ENCODE data around the gene GSTT4. TPM values are rescaled to one million over a fixed set of nuclear protein-coding genes. Genes with fewer than 3 reads are reported as not detected.
A peak's percentile ranks its signal among the peaks of the same experiment; 100 is the strongest.

GSTT4 gene
- not detected in 2 replicates for total RNA-seq (ENCODE audit: low replicate concordance)

GRCh38 chr22:24005201-24005600, at the start of gene GSTT4:
Gene GSTT4, minus strand, starts transcription at chr22:24005453. Its CDS starts 97 bp downstream, at chr22:24005356.
- Histone ChIP-seq H3K36me3 (no peaks in the 10 kb centered on the region), H3K4me3 (no peak within 1 kb of the TSS), H3K9me3 (ENCODE audit: low read depth) (no peaks in the 10 kb centered on the region), H4K20me1 (ENCODE audit: low read depth) (no peaks in the 10 kb centered on the region), H3K79me2 (ENCODE audit: low read depth) (no peaks in the 10 kb centered on the region), H3K4me2 (no peak within 1 kb of the TSS), H2AFZ (replicated peaks) (peak within 1 kb of the TSS; percentile 44), H3K9ac (no peak within 1 kb of the TSS), H3K27ac (no peak within 1 kb of the TSS), H3K4me1 (peaks cover 6% of the 10 kb centered on the region), H3K27me3 (no peaks in the 10 kb centered on the region), H3F3A (ENCODE audit: low read depth) (peaks cover 5% of the 10 kb centered on the region)
- H3K36me3 Mint-ChIP-seq = no peaks in the 10 kb centered on the region
- H3K4me3 Mint-ChIP-seq = no peak within 1 kb of the TSS
- H3K27ac Mint-ChIP-seq = peak within 1 kb of the TSS; percentile 34
- peaks cover 2% of the 10 kb centered on the region for H3K27me3 Mint-ChIP-seq (ENCODE audit: insufficient read depth, low read depth)
- DNase-seq (ENCODE audit: low spot score) = no peak
- H3K9me3 Mint-ChIP-seq = no peaks in the 10 kb centered on the region
- TF ChIP-seq EZH2 (IDR thresholded peaks at IDR 0.05) = no peak
- no peak for TF ChIP-seq EZH2phosphoT487 (IDR thresholded peaks at IDR 0.05)
- no peak for TF ChIP-seq CTCF (IDR thresholded peaks at IDR 0.05)
- H3K4me1 Mint-ChIP-seq = peaks cover 8% of the 10 kb centered on the region

DNA sequence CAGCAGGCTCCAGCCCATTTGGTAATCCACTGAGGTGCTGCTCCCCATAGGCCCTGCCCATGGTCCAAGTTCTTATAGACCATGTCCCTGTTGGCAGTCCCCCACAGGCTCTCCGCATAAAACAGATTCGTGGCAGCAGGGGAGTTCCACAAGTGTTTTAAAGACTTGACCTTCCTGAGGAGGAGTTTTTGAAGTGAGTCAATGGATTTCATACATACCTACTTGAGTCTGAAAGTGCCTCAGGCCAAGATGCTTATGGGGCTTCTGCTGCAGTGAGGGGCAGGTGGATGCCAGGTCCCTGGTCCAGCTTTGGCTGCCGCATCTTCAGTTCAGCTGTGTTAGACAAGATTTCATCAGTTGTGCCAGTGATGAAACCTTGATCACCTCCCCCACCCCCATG, 49.1 kb upstream of the GSTT4 start:
- Mint-ChIP-seq H3K36me3 (peaks cover 45% of the 10 kb centered on the region), H3K27me3 (ENCODE audit: insufficient read depth, low read depth) (peaks cover 7% of the 10 kb centered on the region), H3K27ac (no peak overlapping the region), H3K4me3 (no peak overlapping the region), H3K4me1 (no peaks in the 10 kb centered on the region), H3K9me3 (no peaks in the 10 kb centered on the region)
- peaks cover 2% of the 10 kb centered on the region for H4K20me1 ChIP-seq (ENCODE audit: low read depth)
- DNase-seq (ENCODE audit: low spot score) = no peak
- no peaks in the 10 kb centered on the region for H3K36me3 ChIP-seq
- TF ChIP-seq EZH2 (IDR thresholded peaks at IDR 0.05) = no peak
- no peak for TF ChIP-seq EZH2phosphoT487 (IDR thresholded peaks at IDR 0.05)
- TF ChIP-seq CTCF (IDR thresholded peaks at IDR 0.05) = no peak
- no peak overlapping the region for H3K4me3 ChIP-seq
- no peaks in the 10 kb centered on the region for H3K4me1 ChIP-seq
- no peaks in the 10 kb centered on the region for H3K9me3 ChIP-seq (ENCODE audit: low read depth)
- no peaks in the 10 kb centered on the region for H3K27me3 ChIP-seq
- no peak overlapping the region for H2AFZ ChIP-seq (replicated peaks)
- H3K9ac ChIP-seq = no peak overlapping the region
- no peak overlapping the region for H3K27ac ChIP-seq
- no peak overlapping the region for H3K4me2 ChIP-seq
- H3K79me2 ChIP-seq (ENCODE audit: low read depth) = no peaks in the 10 kb centered on the region
- no peaks in the 10 kb centered on the region for H3F3A ChIP-seq (ENCODE audit: low read depth)

DNA sequence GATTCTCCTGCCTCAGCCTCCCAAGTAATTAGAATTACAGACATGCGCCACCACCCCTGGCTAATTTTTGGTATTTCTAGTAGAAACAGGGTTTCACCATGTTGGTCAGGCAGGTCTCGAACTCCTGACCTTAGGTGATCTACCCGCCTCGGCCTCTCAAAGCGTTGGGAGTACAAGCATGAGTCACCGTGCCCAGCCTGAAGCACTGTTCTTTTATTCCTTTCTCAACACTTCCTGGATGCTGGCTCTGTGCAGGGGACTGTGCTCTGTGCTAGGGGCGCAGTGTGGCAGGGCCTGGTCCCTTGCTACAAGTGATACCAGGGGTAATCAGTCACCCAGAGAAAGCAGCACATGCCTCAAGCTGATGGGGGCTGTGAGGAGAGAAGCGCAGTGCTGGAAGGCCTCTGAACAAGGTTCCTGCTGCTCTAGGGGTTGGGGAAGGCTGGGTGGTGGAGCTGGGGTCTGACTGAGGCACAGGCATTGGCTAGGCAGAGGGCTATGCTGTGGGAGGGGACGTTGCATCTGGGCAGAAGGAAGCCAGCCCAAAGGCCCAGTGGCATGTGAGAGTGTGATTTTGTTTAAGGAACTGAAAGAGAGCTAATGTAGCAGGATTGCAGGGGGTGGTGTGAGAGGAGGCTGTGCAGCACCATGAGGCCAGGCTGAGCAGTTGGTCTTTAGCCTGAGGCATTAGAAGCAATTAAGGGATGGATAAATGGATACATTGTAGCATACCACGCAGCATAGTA, 48.4 kb upstream of the GSTT4 start:
- Histone ChIP-seq H3K79me2 (ENCODE audit: low read depth) (no peaks in the 10 kb centered on the region), H3K36me3 (no peaks in the 10 kb centered on the region), H3K9ac (no peak overlapping the region), H3K27me3 (no peaks in the 10 kb centered on the region), H2AFZ (replicated peaks) (no peak overlapping the region), H3K27ac (no peak overlapping the region), H3K9me3 (ENCODE audit: low read depth) (no peaks in the 10 kb centered on the region), H3K4me2 (no peak overlapping the region), H3K4me3 (no peak overlapping the region), H4K20me1 (ENCODE audit: low read depth) (peaks cover 2% of the 10 kb centered on the region), H3F3A (ENCODE audit: low read depth) (no peaks in the 10 kb centered on the region), H3K4me1 (no peaks in the 10 kb centered on the region)
- peaks cover 7% of the 10 kb centered on the region for H3K27me3 Mint-ChIP-seq (ENCODE audit: insufficient read depth, low read depth)
- TF ChIP-seq EZH2phosphoT487 (IDR thresholded peaks at IDR 0.05) (no peak), EZH2 (IDR thresholded peaks at IDR 0.05) (no peak), CTCF (IDR thresholded peaks at IDR 0.05) (no peak)
- no peaks in the 10 kb centered on the region for H3K9me3 Mint-ChIP-seq
- no peaks in the 10 kb centered on the region for H3K4me1 Mint-ChIP-seq
- no peak overlapping the region for H3K4me3 Mint-ChIP-seq
- DNase-seq (ENCODE audit: low spot score) = no peak
- no peak overlapping the region for H3K27ac Mint-ChIP-seq
- peaks cover 42% of the 10 kb centered on the region for H3K36me3 Mint-ChIP-seq
